SU-DHL-6 (cell line): ENCODE data around the gene NAV2.

ENCODE experiments used
- H2AFZ ChIP-seq: fragments of 200-600 bp; sonication (generic); 2 replicates; pipeline ENCODE4 v1.6.1; 2014; ENCODE audit warnings: low read depth, mild to moderate bottlenecking, moderate library complexity, mixed read lengths, antibody characterized with exemption, low read length; ENCODE audit not compliant: severe bottlenecking
- H3F3A ChIP-seq: fragments of 200-600 bp; shearing (Covaris generic); 2 replicates; pipeline ENCODE4 v1.6.0; 2016; ENCODE audit warnings: antibody characterized with exemption, mild to moderate bottlenecking; ENCODE audit not compliant: insufficient read depth
- H3K27ac ChIP-seq: fragments of 200-600 bp; sonication (generic); 2 replicates; pipeline ENCODE4 v1.5.1; 2016; ENCODE audit warnings: low read depth, mild to moderate bottlenecking, low read length, moderate library complexity, mixed read lengths
- H3K27me3 ChIP-seq: fragments of 200-600 bp; sonication (generic), shearing (Covaris generic); 2 replicates; pipeline ENCODE4 v1.6.0; 2014; ENCODE audit warnings: mild to moderate bottlenecking, low read length
- H3K36me3 ChIP-seq: fragments of 200-600 bp; sonication (generic); 2 replicates; pipeline ENCODE4 v1.6.1; 2014; ENCODE audit warnings: mild to moderate bottlenecking, low read length, mixed read lengths
- H3K4me2 ChIP-seq: fragments of 300-600, 200-600 bp; shearing (Covaris generic), sonication (generic); 2 replicates; pipeline ENCODE4 v1.6.0; 2014; ENCODE audit warnings: low read length, low read depth, mild to moderate bottlenecking; ENCODE audit not compliant: poor library complexity, severe bottlenecking
- H3K4me3 ChIP-seq: fragments of 200-600 bp; sonication (generic); 2 replicates; pipeline ENCODE4 v1.5.1; 2014; ENCODE audit warnings: antibody characterized with exemption, low read length, mild to moderate bottlenecking, mixed read lengths; ENCODE audit not compliant: insufficient read depth, poor library complexity, severe bottlenecking
- H3K79me2 ChIP-seq: fragments of 200-600 bp; sonication (generic); 2 replicates; pipeline ENCODE4 v1.6.1; 2014; ENCODE audit warnings: mild to moderate bottlenecking, low read length, moderate library complexity; ENCODE audit not compliant: insufficient read depth
- H3K9ac ChIP-seq: fragments of 200-600 bp; sonication (generic); 2 replicates; pipeline ENCODE4 v1.7.0; 2014; ENCODE audit warnings: mild to moderate bottlenecking, low read length
- H3K9me2 ChIP-seq: fragments of 200-600 bp; sonication (generic); replicated peaks from 2 replicates; pipeline ENCODE4 v1.6.1; 2014; ENCODE audit warnings: low read length; ENCODE audit not compliant: insufficient read depth
- H3K9me3 ChIP-seq: fragments of 200-600 bp; sonication (generic); 2 replicates; pipeline ENCODE4 v1.6.1; 2014; ENCODE audit warnings: low read length, mixed read lengths; ENCODE audit not compliant: insufficient read depth
- H4K20me1 ChIP-seq: fragments of 200-600 bp; sonication (generic); 2 replicates; pipeline ENCODE4 v1.6.1; 2014; ENCODE audit warnings: low read depth, mild to moderate bottlenecking, antibody characterized with exemption, low read length, moderate library complexity, mixed read lengths
- EZH2phosphoT487 ChIP-seq: fragments of 200-600 bp; sonication (generic), shearing (Covaris generic); conservative IDR thresholded peaks from 2 replicates; pipeline ENCODE4 v1.6.1; 2018; ENCODE audit warnings: mild to moderate bottlenecking, antibody characterized with exemption, low read length, moderate library complexity, mixed read lengths
- TF ChIP-seq, protein P1 (sequence below): fragments of 200-600 bp; sonication (generic); IDR thresholded peaks from one replicate; pipeline ENCODE4 v1.5.1; 2017; ENCODE audit warnings: antibody characterized with exemption, mild to moderate bottlenecking, low read length, moderate library complexity; ENCODE audit not compliant: insufficient read depth, poor library complexity, severe bottlenecking

NAV2 gene

GRCh38 chr11:19697721-19698121 lies 14.9 kb upstream of the NAV2 start:
- no peaks in the 10 kb centered on the region for H3K9me2 ChIP-seq
- no peak overlapping the region for H3K9ac ChIP-seq
- no peak overlapping the region for H3K4me3 ChIP-seq
- TF ChIP-seq, protein P1, sequence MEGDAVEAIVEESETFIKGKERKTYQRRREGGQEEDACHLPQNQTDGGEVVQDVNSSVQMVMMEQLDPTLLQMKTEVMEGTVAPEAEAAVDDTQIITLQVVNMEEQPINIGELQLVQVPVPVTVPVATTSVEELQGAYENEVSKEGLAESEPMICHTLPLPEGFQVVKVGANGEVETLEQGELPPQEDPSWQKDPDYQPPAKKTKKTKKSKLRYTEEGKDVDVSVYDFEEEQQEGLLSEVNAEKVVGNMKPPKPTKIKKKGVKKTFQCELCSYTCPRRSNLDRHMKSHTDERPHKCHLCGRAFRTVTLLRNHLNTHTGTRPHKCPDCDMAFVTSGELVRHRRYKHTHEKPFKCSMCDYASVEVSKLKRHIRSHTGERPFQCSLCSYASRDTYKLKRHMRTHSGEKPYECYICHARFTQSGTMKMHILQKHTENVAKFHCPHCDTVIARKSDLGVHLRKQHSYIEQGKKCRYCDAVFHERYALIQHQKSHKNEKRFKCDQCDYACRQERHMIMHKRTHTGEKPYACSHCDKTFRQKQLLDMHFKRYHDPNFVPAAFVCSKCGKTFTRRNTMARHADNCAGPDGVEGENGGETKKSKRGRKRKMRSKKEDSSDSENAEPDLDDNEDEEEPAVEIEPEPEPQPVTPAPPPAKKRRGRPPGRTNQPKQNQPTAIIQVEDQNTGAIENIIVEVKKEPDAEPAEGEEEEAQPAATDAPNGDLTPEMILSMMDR: no peak
- no peak for TF ChIP-seq EZH2phosphoT487
- no peak overlapping the region for H3K4me2 ChIP-seq
- H3K79me2 ChIP-seq: no peaks in the 10 kb centered on the region
- H3K9me3 ChIP-seq: no peaks in the 10 kb centered on the region
- H4K20me1 ChIP-seq: no peaks in the 10 kb centered on the region
- H3F3A ChIP-seq: no peaks in the 10 kb centered on the region
- H3K27me3 ChIP-seq: no peaks in the 10 kb centered on the region
- no peaks in the 10 kb centered on the region for H3K36me3 ChIP-seq
- H3K27ac ChIP-seq: no peak overlapping the region
- no peak overlapping the region for H2AFZ ChIP-seq

GRCh38 chr11:19698493-19699292 lies 13.9 kb upstream of the NAV2 start:
- Histone ChIP-seq H3K9ac (no peak overlapping the region), H4K20me1 (no peaks in the 10 kb centered on the region), H3K9me3 (no peaks in the 10 kb centered on the region), H3K4me3 (no peak overlapping the region), H3K27ac (no peak overlapping the region), H3K27me3 (no peaks in the 10 kb centered on the region), H3K4me2 (no peak overlapping the region), H3K36me3 (no peaks in the 10 kb centered on the region), H2AFZ (no peak overlapping the region), H3K79me2 (no peaks in the 10 kb centered on the region), H3F3A (no peaks in the 10 kb centered on the region), H3K9me2 (no peaks in the 10 kb centered on the region)
- TF ChIP-seq, protein P1: no peak
- TF ChIP-seq EZH2phosphoT487: no peak

DNA sequence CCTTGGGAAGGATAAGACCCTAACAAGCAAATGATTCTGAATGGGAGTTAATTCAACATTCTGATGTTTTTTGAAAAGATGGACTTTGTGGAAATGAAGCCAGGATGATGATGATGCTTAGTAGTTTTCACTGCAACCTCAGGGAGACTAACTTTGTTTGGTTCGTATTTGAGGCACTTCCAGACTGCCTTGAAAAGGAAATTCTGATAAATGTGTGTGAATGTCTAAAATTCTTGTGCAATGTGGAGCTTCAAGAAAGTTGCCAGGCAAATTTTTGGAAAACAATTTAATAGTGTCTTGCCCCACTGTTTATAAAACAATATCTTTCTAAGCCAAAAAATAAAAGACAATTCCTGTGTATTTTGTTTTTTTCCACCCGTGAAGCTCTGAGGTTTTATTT lies 11.2 kb upstream of the NAV2 start:
- TF ChIP-seq EZH2phosphoT487: no peak
- TF ChIP-seq, protein P1: no peak
- Histone ChIP-seq H2AFZ (no peak overlapping the region), H3F3A (no peaks in the 10 kb centered on the region), H4K20me1 (no peaks in the 10 kb centered on the region), H3K9me3 (no peaks in the 10 kb centered on the region), H3K9me2 (no peaks in the 10 kb centered on the region), H3K79me2 (no peaks in the 10 kb centered on the region), H3K27ac (no peak overlapping the region), H3K9ac (no peak overlapping the region), H3K27me3 (no peaks in the 10 kb centered on the region), H3K36me3 (no peaks in the 10 kb centered on the region), H3K4me3 (no peak overlapping the region), H3K4me2 (no peak overlapping the region)
